GM23248 (cell line): Measurements from ENCODE around the gene PTPRD.

Experiments used
- EZH2 ChIP-seq: fragments of 200-600 bp; sonication (generic); IDR thresholded peaks from 2 replicates; pipeline ENCODE4 v1.6.1; 2018; ENCODE audit warnings: antibody characterized with exemption, mild to moderate bottlenecking; ENCODE audit not compliant: insufficient read depth, poor library complexity, severe bottlenecking
- EZH2phosphoT487 ChIP-seq: fragments of 200-600 bp; sonication (generic); IDR thresholded peaks from 2 replicates; pipeline ENCODE4 v1.6.1; 2018; ENCODE audit warnings: antibody characterized with exemption, moderate library complexity, mild to moderate bottlenecking, low read depth; ENCODE audit not compliant: insufficient read depth

DNA sequence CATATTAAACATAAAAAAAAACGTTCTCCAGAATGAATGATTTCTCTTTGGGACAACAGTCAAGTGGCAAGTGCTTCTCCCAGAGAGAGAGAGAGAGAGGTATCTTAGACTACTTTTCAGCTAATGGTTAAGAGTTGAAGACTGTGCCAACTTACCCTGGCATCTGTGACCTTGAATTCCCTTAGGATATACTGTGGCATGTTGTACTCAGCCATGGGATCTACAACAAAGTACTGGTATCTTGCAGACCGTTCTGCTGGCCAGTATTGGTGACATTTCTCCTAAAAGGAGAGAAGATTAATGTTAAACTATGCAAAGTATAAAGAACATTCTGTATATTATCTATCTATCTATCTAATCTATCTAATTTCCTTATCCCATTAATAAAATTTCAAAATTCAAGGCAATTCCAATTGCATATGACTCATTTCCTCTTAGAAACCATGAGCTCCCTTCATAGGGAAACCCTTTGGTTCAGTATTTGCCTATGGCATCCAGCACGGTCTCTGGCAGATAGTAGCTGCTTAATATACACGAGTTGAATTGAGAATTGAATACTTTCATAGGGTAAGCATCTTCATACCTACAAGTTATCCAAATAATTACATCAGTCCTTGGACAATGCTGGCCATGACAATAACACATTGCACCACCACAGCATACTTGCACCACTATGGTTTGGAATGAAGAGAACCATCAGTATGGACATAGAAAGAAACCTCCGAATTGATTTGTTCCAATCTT is 2273.9 kb downstream of the PTPRD start:
- no peak for TF ChIP-seq EZH2phosphoT487
- no peak for TF ChIP-seq EZH2
